ENCODE results near the gene NEUROG2.

GRCh38 chr4:112516471-112517066, 589 bp upstream of the NEUROG2 start:
- TF ChIP-seq, protein P1, sequence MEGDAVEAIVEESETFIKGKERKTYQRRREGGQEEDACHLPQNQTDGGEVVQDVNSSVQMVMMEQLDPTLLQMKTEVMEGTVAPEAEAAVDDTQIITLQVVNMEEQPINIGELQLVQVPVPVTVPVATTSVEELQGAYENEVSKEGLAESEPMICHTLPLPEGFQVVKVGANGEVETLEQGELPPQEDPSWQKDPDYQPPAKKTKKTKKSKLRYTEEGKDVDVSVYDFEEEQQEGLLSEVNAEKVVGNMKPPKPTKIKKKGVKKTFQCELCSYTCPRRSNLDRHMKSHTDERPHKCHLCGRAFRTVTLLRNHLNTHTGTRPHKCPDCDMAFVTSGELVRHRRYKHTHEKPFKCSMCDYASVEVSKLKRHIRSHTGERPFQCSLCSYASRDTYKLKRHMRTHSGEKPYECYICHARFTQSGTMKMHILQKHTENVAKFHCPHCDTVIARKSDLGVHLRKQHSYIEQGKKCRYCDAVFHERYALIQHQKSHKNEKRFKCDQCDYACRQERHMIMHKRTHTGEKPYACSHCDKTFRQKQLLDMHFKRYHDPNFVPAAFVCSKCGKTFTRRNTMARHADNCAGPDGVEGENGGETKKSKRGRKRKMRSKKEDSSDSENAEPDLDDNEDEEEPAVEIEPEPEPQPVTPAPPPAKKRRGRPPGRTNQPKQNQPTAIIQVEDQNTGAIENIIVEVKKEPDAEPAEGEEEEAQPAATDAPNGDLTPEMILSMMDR (IDR thresholded peaks at IDR 0.05) = no peak
- TF ChIP-seq POLR2A (IDR thresholded peaks at IDR 0.05) = no peak
